GDM1 (cell line): ENCODE data around the gene NLGN3.
A peak's percentile ranks its signal among the peaks of the same experiment; 100 is the strongest.
"Not testable (repeated sequence)": the region's sequence is repeated elsewhere in the genome, so short reads cannot be mapped to it uniquely, and the experiment has no call there.

Experiments used
- DNase-seq: peaks from one replicate; lab custom pipeline; 2025; lab: John Stamatoyannopoulos, UW

The NLGN3 gene

GRCh38 chrX:71169586-71169985, 24.9 kb downstream of the NLGN3 start:
- DNase-seq = no peak

DNA sequence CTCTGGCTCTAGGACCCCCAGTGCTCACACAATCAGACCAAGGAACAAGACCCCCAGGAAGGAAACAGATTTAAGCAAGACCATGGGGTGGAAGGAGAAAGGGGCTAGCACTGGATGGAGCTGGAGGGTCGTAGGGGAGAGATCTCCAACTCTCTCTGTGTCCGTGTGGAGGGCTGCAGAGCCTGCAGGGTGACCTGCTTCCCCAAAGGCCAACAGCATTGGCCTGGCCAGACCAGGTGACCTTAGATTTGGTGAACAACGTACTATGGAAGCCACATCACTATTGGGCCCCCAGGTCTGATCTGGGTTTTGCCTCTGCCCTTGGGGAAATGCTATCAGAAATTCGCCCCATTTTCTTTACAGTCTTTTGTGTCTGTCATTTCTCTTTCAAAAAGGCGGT, 26.0 kb downstream of the NLGN3 start:
- DNase-seq = no peak

DNA sequence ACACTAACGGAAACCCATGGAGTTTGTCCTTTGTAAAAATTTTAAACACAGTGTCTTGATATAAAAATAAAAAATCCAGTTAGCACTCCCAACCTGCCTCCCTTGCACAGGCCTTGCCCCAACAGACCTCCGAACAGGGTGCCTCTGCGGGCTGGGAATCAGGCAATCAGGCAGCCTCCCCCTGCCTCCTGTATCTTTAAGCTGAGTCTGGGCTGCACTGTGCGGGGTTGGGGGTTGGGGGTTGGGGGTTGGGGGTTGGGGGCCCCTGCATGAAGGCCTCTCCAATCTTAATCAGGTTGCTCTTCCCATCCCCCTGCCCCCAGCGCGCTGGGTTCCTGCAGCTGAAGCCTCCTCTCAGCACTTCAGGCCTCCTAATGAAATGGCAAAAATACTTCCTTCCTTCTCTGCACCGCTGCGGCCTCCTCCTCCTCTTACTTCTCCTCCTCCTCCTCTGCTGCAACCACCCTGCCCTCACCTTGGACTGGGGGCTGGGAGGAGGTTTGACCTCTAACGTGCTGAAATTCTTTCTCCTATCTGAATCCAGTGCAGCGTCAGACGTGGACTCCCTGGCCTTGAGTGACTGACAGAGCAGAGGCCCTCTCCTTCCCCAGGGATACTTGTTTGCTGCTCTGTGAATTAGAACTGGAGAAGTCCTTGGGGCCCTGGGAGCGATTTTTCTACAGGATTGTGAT, 26.6 kb downstream of the NLGN3 start:
- peak; percentile 74 for DNase-seq

- no peak for DNase-seq
These were observed 28.8 kb downstream of the NLGN3 start for GRCh38 chrX:71173440-71173839.

GRCh38 chrX:71174795-71175194, 30.2 kb downstream of the NLGN3 start:
- no peak for DNase-seq

DNA sequence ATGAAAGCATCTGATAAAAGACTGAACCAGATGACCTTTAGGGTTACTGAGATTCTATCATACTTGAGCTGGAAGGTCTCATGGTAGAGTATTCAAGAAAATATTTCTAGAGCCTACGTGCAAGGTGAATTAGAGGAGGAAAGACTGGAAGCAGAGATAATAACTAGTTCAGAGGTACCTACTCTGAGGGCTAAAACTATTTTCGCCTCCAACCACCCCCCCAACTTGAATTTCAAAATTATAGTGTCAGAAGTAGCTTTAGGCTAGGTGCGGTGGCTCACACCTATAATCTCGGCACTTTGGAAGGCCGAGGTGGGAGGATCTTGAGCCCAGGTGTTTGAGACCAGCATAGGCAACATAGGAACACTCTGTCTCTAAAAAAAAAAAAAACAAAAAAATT, 30.9 kb downstream of the NLGN3 start:
- DNase-seq = no peak

- no peak for DNase-seq
These were observed 32.7 kb downstream of the NLGN3 start for GRCh38 chrX:71177327-71177726.

DNA sequence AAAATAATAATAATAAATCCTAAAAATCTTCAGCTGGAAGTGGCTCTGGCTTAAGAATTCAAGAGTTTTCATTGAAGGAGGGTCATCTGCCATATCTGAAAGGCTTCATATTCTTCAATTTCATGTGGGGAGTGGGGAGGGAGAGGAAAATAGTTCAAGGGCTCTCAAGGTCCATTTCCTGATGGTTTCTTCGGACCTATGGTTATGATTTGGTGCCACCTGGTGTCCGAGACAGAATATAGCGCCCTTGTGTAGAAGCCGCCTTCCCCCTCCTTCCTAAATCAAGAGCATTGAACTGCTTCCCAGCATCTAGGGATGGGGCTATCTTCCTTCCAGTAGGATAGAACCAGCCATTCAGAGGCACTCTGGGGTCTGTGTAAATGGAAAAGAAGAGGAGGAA, 34.3 kb downstream of the NLGN3 start:
- DNase-seq = peak; percentile 40

DNA sequence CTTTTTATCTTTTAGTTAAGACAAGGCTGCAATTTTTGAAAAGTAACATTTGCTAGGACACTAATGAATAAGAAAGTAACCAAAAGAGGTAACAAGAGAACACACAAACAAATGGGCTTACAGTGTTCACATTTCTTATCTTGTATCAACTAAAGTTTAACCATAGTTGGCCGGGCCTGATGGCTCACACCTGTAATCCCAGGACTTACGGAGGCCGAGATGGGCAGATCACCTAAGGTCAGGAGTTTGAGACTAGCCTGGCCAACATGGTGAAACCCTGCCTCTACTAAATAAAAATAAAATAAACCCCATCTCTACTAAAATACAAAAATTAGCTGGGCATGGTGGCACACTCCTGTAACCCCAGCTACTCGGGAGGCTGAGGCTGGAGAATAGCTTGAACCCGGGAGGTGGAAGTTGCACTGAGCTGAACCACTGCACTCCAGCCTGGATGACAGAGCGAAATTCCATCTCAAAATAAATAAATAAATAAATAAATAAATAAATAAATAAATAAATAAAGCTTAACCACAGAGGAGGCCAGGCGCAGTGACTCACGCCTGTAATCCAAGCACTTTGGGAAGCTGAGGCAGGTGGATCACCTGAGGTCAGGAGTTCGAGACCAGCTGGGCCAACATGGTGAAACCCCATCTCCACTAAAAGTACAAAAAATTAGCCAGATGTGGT, 36.1 kb downstream of the NLGN3 start:
- DNase-seq = not testable (repeated sequence)

GRCh38 chrX:71181558-71181909, 36.9 kb downstream of the NLGN3 start:
- peak; percentile 47 for DNase-seq

DNA sequence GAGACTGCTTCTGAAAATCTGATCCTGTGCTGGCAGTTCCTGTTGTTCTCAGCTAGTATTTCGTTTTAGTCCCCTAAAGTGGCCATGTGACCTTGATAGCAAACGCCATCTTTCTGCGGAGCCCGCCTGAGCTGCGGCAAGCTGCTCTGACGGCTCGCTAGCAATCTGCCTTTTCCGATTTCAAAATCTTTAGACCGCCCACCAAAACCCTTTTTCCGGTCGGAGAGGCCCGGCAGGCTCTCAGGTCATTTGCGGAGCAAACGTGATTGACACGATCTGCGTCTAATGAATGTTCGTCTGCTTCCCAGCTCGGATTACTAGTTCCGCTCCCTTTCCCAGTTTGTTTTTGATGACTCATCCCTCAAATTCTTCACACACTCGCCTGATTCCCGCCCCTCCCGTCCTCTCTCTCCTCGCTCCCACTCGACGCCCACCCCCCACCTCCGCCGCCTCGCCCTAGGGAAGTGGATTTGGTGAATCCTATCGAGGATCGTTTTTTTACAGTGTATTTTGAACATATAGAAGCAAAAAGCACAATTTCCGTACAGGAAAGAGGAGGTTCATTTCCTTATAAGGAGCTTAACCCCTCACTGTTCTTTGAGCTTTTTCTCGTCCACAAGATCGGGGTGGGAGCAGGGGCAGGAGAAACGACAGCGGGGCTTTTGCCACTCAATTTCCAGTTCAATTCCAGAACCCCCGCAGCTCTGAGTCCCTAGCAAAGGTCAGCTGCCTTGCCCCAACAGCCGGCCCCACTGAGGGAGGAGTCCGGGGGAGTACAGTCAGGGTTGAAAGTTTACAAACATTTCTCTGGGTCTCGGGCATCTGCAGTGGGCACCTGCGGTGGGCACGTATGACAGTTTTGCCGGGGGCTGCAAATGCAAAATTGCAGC, 37.5 kb downstream of the NLGN3 start:
- DNase-seq = peak; percentile 87

GRCh38 chrX:71182871-71183270, 38.2 kb downstream of the NLGN3 start:
- DNase-seq = no peak

DNA sequence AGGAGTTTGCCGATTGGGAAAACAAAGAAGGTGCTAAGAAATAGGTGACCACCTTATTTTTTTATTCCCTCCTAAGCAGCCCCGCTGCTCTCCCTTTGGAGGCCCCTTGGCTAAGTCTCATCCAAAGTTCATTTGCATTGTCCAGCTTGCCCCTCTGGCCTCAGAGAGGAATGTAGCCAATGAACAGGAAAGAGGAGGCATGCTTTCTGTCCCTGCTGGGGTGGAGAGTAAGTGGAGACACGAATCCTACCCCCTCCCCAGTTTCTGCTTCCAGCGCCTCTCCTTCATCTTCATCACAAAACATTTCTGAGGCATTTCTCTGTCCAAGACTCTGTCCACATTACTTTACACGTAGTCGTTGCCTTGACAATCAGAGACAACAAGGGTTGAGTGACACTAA, 38.7 kb downstream of the NLGN3 start:
- no peak for DNase-seq

GRCh38 chrX:71184092-71184491, 39.5 kb downstream of the NLGN3 start:
- DNase-seq = no peak

DNA sequence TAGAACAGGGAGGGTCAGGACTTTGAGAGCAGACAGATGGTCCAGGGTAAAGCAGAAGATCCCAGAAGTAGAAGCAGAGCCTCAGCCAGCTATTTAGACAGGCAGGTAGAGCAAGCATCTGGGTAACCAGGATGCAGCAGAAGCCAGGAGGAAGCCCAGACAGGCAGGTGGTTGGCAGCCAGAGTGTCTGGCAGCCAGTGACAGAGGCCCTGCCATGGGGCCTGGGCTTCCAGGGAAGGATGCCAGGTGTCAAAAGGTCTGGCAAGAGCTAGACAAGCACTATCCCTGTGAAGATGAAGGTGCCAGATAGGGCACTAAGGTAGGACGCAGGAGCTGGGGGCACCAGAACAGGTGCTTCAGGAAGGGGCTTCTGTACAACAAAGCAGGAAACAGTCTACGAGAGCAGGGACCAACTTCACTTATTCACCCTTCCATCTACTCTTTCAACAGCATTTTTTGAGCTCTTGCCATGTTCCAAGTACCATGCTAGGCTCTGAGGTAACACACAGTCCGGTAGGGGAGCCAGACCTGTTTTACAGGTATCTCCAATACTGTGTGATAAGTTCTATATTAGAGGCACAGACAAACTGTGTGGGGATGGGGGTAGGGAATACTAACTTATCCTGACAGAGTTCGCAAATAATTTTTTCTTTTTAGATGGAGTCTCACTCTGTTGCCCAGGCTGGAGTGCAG, 40.3 kb downstream of the NLGN3 start:
- no peak for DNase-seq

GRCh38 chrX:71191248-71191647, 46.6 kb downstream of the NLGN3 start:
- no peak for DNase-seq

DNA sequence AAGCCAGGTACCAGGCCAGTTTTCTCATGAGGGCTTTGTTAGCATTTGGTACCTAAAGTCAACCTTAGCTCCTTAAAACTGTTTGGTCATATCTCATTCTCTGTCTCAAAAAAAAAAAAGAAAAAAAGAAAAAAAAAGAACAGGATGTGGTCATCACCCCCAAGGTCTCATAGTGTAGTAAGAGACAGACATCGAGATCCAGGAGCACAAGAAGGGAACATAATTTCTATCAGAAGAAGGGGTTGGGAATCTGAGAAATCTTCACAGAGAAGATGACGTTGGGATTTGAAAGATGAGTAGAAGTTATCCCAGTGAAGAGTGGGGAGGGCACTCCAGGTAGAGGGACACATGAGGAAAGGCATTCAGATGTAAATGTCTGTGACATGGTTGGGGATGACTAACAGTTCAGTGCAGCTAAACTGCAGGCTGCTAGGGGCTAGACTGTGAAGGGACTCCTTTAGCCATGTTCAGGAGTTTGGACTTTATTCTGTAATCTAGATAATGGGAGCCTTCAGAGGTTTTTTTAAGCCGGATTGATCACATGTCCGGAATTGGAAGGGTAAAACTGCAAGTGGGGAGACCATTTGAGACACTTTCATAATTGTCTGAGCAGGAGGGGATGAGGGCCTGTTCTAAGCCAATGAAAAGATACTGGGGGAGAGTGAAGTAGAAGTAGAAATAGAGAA, 51.5 kb downstream of the NLGN3 start:
- DNase-seq = no peak

DNA sequence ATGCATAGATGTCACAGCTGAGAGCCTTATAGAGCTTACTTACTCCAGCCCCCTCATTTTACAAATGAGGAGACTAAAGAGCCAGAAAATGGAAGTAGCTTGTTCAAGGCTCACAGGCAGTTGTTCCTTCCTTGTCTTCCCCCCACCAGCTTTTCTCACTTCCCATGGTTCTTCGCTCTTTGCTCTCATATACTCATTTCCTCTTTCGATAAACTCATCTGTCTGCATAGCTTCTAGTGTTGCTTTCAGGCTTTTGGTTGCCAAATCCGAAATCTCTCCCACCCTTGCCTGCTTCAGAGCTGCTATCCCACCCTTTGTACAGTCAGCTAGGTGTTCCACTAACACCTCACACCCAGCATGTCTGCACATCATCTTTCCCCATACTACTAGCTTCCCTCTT, 53.4 kb downstream of the NLGN3 start:
- DNase-seq = peak; percentile 15

DNA sequence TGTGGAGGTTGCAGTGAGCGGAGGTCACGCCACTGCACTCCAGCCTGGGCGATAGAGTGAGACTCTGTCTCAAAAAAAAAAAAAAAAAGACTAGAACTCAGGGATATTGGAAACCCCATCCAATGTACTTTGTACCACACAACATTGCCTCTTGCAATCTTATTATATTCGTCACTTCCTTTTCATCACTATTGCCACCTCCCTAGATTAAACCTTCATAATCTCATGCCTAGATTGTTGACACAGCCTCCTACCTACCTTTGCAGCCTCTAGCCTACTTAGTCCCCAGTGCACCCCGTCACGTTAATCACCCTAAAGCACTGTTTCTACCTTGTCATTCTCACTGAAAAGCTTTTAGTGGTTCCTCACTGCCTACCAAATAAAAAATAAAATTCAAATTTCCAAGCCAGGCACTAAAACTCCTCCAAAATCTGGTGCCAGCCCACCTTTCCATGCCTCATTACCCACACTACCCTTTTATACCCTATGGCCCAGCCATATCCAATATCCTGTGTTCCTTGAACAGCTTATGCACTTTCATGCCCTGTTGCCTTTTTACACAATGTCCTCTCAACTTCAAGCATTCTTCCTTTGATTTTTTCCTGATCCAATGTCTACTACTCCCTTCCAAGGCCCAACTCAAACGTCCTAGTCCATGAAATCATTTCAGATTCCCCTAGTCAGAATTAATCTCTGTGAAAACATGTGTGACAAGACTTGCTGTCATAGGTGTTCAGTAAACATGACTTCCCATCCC, 54.8 kb downstream of the NLGN3 start:
- DNase-seq = no peak

- no peak for DNase-seq
These were observed 66.2 kb downstream of the NLGN3 start for GRCh38 chrX:71210816-71211215.

DNA sequence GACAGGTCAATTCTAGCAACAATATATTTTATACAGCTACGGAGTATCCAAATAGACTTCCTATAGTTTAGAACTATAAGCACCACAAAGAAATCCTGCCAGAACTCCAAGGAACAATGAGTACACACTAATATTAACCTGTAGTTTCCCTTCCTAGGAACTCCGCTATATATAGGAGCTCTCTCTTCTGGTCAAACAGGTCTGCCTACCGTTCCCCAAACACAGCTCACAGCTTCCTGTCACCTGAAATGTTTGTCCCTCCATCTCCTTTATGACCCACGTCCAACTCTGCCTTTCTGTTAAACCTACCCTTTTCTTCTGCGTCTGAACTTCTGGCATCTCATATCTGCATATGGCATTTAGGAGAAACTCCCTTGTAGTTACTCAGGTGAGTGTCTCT, 67.9 kb downstream of the NLGN3 start:
- DNase-seq = no peak
